Measurements from ENCODE around the gene GPD1L.

The GPD1L gene

DNA sequence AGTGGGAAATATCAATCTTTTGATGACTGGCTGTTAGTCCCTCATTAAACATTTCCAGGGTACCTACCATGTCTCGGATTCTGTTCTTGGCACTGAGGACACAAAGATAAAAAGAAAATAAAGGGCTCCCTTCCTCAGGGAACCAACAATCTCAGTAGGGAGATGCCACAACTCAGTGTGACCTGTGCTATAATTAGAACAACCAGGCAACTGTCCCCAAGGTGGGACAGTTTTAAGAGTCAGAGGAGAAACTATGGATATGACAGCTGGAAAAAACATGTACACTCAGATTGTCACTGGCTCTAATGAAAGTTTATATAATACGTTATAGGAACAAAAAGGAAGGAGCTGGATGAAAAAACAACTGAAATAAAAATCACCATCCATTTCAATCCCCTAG lies 108.8 kb downstream of the GPD1L start:
- no peak for TF ChIP-seq CTCF (IDR thresholded peaks at IDR 0.05; ENCODE audit: low read depth, low read length, missing control alignments)
- no peak for DNase-seq (ENCODE audit: low read depth)
- no peak overlapping the region for H3K4me3 ChIP-seq (ENCODE audit: low read depth, low read length)

- DNase-seq (ENCODE audit: low read depth): no peak
- no peak for TF ChIP-seq CTCF (IDR thresholded peaks at IDR 0.05; ENCODE audit: low read depth, low read length, missing control alignments)
- no peak overlapping the region for H3K4me3 ChIP-seq (ENCODE audit: low read depth, low read length)
Measured at GRCh38 chr3:32216172-32216783, 109.9 kb downstream of the GPD1L start.

GRCh38 chr3:32217339-32217738 lies 110.9 kb downstream of the GPD1L start:
- no peak for TF ChIP-seq CTCF (IDR thresholded peaks at IDR 0.05; ENCODE audit: low read depth, low read length, missing control alignments)
- H3K4me3 ChIP-seq (ENCODE audit: low read depth, low read length): no peak overlapping the region
- no peak for DNase-seq (ENCODE audit: low read depth)

Data from GM12864 (cell line).